Thyroid gland (tissue), 4 donors: Measurements from ENCODE around the gene FAM171A2. TPM values are rescaled to one million over a fixed set of nuclear protein-coding genes. Genes with fewer than 3 reads are reported as not detected.

Experiments used
- DNase-seq, 2 donors: peaks; one replicate each; pipeline ENCODE4 v3.0.0-alpha.2; 2019
- H3K27ac ChIP-seq, 3 donors: fragments of 200-600 bp; sonication (generic); 1 replicate in 2 of 3; 2 replicates in 1 of 3; pipeline ENCODE4 v1.5.1; 2016 to 2019; ENCODE audit warnings: mild to moderate bottlenecking in 1 of 3, moderate library complexity in 1 of 3
- H3K27me3 ChIP-seq: fragments of 200-600 bp; sonication (generic); one replicate; pipeline ENCODE4 v1.5.1; 2019
- H3K36me3 ChIP-seq, 2 donors: fragments of 200-600 bp; sonication (generic); one replicate each; pipeline ENCODE4 v1.5.1; 2016 to 2019
- H3K4me1 ChIP-seq, 2 donors: fragments of 200-600 bp; sonication (generic); one replicate each; pipeline ENCODE4 v1.5.1; 2017 to 2019
- H3K4me3 ChIP-seq, 3 donors: fragments of 200-600 bp; sonication (generic); replicated peaks in 1 of 3; 1 replicate in 2 of 3; 2 replicates in 1 of 3; pipeline ENCODE4 v1.5.1; 2016; ENCODE audit warnings: mild to moderate bottlenecking in 1 of 3
- H3K9me3 ChIP-seq: fragments of 200-600 bp; sonication (generic); one replicate; pipeline ENCODE4 v1.5.1; 2017
- POLR2A ChIP-seq, 2 donors: fragments of 450-650 bp; IDR thresholded peaks; one replicate each; pipeline ENCODE4 v1.6.1; 2017; ENCODE audit warnings: antibody characterized with exemption in 2 of 2, mild to moderate bottlenecking in 2 of 2, moderate library complexity in 1 of 2
- WGBS, 2 donors: methylation state at CpG; one replicate each; pipeline ENCODE4 v1.1.5; 2017; 5-methylcytosine and 5-hydroxymethylcytosine counted together
- intact Hi-C: fragments of 100-400 bp; cut with DNase I; formaldehyde crosslinking; loops from one replicate; pipeline ENCODE4 v1.15.1; 2023
- total RNA-seq, 4 donors: library from RNA; depleted of rRNA; stranded (reverse); fragments of >200 nt; gene quantifications; one replicate each; pipeline ENCODE4 v1.2.3, GENCODE V29; 2016
- TF ChIP-seq, protein P1 (sequence below), 6 experiments: fragments of 200-600 bp in 3 of 6; fragments of 450-650 bp in 3 of 6; sonication (generic) in 3 of 6; IDR thresholded peaks; one replicate each; pipeline ENCODE4 v1.5.1; 2016 to 2019; ENCODE audit warnings: antibody characterized with exemption in 6 of 6, mild to moderate bottlenecking in 2 of 6, inconsistent platforms in 1 of 6, moderate library complexity in 1 of 6

FAM171A2 gene
- total RNA-seq, 4 donors from 2014 or later = 7.1 to 15.0 (median 10.4) TPM

DNA sequence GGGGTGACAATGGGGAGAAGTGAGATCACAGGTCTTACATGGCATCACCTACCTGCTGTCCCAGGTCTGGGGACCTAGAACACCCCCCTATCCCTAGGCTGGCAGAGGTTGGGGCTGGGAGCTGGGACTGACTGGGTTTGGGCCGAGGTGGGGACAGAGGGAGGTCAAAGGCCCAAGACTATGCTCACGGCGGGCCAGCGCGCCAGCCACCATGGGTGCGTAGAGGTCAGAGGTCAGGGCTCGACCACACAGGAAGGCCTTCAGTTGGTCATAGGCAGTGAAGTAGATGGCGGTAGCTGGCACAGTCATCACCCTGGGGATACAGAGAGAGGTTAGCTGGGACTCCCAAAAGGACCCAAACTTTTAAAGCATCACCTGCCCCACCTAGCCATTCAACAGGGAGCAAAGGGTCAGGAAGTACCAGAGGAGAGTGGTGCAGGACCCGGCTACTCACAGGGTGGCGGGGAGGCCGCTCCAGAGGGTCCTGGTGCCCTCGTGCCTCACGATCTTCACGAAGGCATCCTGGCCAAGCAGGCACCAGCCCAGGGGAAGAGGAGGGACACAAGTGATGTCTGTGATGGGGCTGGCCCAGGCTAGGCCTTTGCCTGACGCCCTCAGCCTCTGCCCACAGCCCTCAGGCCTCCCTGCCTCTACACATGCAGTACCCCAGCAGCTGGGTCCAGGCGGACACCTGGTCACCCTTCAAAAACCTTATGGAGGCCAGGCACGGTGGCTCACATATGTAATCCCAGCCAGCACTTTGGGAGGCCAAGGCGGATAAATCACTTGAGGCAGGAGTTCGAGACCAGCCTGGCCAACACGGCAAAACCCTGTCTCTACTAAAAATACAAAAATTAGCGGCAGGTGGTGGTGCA, 42.2 kb downstream of the FAM171A2 start:
- H3K27ac ChIP-seq = no peak overlapping the region
- no peaks in the 10 kb centered on the region for H3K27me3 ChIP-seq
- DNase-seq = no peak
- H3K36me3 ChIP-seq = peaks cover 28 to 29% of the 10 kb centered on the region in 2 donors
- no peak for TF ChIP-seq POLR2A (IDR thresholded peaks at IDR 0.05)
- TF ChIP-seq, protein P1, sequence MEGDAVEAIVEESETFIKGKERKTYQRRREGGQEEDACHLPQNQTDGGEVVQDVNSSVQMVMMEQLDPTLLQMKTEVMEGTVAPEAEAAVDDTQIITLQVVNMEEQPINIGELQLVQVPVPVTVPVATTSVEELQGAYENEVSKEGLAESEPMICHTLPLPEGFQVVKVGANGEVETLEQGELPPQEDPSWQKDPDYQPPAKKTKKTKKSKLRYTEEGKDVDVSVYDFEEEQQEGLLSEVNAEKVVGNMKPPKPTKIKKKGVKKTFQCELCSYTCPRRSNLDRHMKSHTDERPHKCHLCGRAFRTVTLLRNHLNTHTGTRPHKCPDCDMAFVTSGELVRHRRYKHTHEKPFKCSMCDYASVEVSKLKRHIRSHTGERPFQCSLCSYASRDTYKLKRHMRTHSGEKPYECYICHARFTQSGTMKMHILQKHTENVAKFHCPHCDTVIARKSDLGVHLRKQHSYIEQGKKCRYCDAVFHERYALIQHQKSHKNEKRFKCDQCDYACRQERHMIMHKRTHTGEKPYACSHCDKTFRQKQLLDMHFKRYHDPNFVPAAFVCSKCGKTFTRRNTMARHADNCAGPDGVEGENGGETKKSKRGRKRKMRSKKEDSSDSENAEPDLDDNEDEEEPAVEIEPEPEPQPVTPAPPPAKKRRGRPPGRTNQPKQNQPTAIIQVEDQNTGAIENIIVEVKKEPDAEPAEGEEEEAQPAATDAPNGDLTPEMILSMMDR (IDR thresholded peaks at IDR 0.05) = no peak
- no peak overlapping the region for H3K4me3 ChIP-seq
- H3K9me3 ChIP-seq = no peaks in the 10 kb centered on the region
- intact Hi-C loops = loop anchor here (2.0 to 5.0 kb wide), 2 partner anchors 103 to 179 kb away; partner anchors contain the start of genes HROB and UBTF
- 91 to 93% methylated on average over 18 of the region's 21 CpGs for WGBS, 2 donors
- H3K4me1 ChIP-seq = peaks cover 20 to 24% of the 10 kb centered on the region in 2 donors

DNA sequence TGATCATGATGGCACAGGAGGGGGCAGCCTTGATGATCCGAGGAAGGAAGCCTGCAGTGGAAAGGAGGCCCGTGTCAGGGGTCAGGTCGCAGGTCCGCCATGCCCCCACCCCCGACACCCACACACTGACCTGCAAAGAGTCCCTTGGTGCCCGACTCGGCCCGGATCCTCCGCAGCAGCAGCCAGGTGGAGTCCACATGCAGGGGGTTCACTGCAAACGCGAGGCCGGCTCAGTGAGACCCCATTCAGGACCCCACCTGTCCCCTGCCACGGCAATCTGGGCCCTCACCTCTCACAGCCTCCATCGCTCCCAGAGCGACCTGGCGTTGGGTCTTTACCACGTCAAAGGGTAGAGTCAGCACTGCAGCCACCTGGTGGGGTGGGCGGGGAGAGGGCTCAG, 43.6 kb downstream of the FAM171A2 start:
- TF ChIP-seq, protein P1 (IDR thresholded peaks at IDR 0.05) = no peak
- no peak for TF ChIP-seq POLR2A (IDR thresholded peaks at IDR 0.05)
- intact Hi-C loops = loop anchor here (5.0 kb wide), 1 partner anchor 178 kb away; the partner anchor contains the start of gene HROB
- H3K27ac ChIP-seq = no peak overlapping the region
- H3K9me3 ChIP-seq = no peaks in the 10 kb centered on the region
- H3K4me3 ChIP-seq = no peak overlapping the region
- H3K27me3 ChIP-seq = no peaks in the 10 kb centered on the region
- no peak for DNase-seq
- H3K4me1 ChIP-seq = peaks cover 12 to 28% of the 10 kb centered on the region in 2 donors
- WGBS, 2 donors = 91 to 95% methylated on average over 5 to 16 of the region's 18 CpGs
- H3K36me3 ChIP-seq = peaks cover 28 to 29% of the 10 kb centered on the region in 2 donors

DNA sequence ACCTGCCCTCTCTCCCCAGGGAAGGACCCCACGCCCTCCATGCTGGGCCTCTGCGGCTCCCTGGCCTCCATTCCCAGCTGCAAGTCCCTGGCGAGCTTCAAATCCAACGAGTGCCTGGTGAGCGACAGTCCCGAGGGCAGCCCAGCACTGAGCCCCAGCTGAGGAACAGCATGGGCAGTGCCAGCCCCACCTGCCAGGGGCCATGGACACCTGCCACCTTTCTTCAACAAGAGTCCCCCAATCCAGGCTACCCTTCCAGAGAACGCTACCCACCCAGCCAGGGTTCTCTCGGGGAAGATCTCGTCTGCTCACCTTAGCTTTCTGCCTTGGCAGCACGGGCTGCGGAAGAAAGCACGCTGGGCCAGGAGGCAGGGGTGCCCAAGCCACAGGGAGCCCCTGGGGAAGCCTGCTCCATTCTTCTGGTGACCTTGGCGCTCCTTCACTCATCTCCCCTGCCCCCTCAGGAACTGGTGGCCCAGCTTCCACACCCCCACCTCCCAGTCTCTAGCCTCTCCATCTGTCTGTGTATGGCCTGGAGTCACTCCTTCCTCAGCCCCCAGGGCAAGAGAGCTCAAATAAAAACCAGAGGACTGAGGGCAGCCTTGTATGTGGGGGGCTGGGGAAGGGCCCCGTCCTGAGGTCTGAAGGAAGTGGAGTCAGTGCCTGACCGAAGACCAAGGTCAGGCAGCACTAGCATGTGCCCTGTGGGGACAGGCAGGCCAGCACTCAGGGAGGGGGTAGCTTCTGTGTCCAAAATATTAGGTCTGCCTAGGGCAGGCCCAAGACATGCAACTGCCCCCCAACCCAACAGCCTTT, 45.4 kb downstream of the FAM171A2 start:
- peaks cover 4 to 24% of the 10 kb centered on the region in 2 donors for H3K4me1 ChIP-seq
- H3K36me3 ChIP-seq = peaks cover 28 to 29% of the 10 kb centered on the region in 2 donors
- no peak overlapping the region for H3K27ac ChIP-seq
- H3K27me3 ChIP-seq = no peaks in the 10 kb centered on the region
- 87 to 95% methylated on average over 10 to 14 of the region's 15 CpGs for WGBS, 2 donors
- DNase-seq = no peak
- TF ChIP-seq, protein P1 (IDR thresholded peaks at IDR 0.05) = no peak
- no peak for TF ChIP-seq POLR2A (IDR thresholded peaks at IDR 0.05)
- intact Hi-C loops = no loop called here
- no peaks in the 10 kb centered on the region for H3K9me3 ChIP-seq
- no peak overlapping the region for H3K4me3 ChIP-seq

DNA sequence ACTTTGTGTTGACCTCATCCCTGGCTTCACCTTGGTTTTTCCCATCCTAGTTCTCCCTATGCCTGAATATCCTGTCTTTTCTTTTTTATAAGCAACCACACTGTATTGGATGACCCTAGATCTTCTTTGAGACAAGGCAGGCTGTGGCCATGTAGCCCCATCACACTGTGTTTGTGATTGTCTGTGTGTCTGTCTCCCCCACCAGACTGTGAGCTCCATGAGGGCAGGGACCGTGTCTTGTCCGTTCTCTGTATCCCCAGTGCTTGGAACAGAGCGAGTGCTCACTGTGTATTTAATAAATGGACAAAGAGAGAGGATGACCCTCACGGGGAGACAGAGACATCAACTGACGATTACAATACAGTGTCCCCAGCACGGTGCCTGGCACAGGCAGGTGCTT, 46.1 kb downstream of the FAM171A2 start:
- no peaks in the 10 kb centered on the region for H3K27me3 ChIP-seq
- WGBS, 2 donors = 87 to 93% methylated on average over 5 to 6 of the region's 6 CpGs
- intact Hi-C loops = no loop called here
- no peak overlapping the region for H3K27ac ChIP-seq
- H3K4me3 ChIP-seq = no peak overlapping the region
- no peaks in the 10 kb centered on the region for H3K9me3 ChIP-seq
- peaks cover 28 to 29% of the 10 kb centered on the region in 2 donors for H3K36me3 ChIP-seq
- TF ChIP-seq, protein P1 (IDR thresholded peaks at IDR 0.05) = no peak
- no peak for TF ChIP-seq POLR2A (IDR thresholded peaks at IDR 0.05)
- no peak for DNase-seq
- H3K4me1 ChIP-seq = peaks cover 0 to 17% of the 10 kb centered on the region in 2 donors
